H9 (cell line): ENCODE measurements around the gene EPC1. TPM values are rescaled to one million over a fixed set of nuclear protein-coding genes. Genes with fewer than 3 reads are reported as not detected.

Source experiments
- DNase-seq: peaks from one replicate; pipeline ENCODE4 v3.0.0-alpha.2; 2017
- H2AFZ ChIP-seq: one replicate; pipeline ENCODE4 v1.6.1; 2013; ENCODE audit warnings: mild to moderate bottlenecking, low read length, control low read depth, moderate library complexity
- H2AK5ac ChIP-seq: 2 replicates; pipeline ENCODE4 v1.6.1; 2013; ENCODE audit warnings: low read length, control low read depth, mixed read lengths; ENCODE audit not compliant: insufficient read length
- H2BK120ac ChIP-seq: one replicate; pipeline ENCODE4 v1.6.1; 2013; ENCODE audit warnings: low read depth, mild to moderate bottlenecking, low read length, control low read depth, inconsistent platforms; ENCODE audit not compliant: poor library complexity, severe bottlenecking
- H2BK12ac ChIP-seq: 2 replicates; pipeline ENCODE4 v1.6.1; 2013; ENCODE audit warnings: low read length, control low read depth, mixed read lengths, low read depth; ENCODE audit not compliant: insufficient read length
- H2BK15ac ChIP-seq: 2 replicates; pipeline ENCODE4 v1.6.1; 2013; ENCODE audit warnings: low read depth, low read length, control low read depth
- H2BK20ac ChIP-seq: one replicate; pipeline ENCODE4 v1.6.1; 2013; ENCODE audit warnings: low read depth, mild to moderate bottlenecking, low read length, control low read depth, inconsistent platforms; ENCODE audit not compliant: poor library complexity, severe bottlenecking
- H2BK5ac ChIP-seq: 2 replicates; pipeline ENCODE4 v1.6.1; 2013; ENCODE audit warnings: low read length, control low read depth, mixed read lengths; ENCODE audit not compliant: insufficient read length
- H3K14ac ChIP-seq: 2 replicates; pipeline ENCODE4 v1.6.1; 2013; ENCODE audit warnings: low read length, control low read depth; ENCODE audit not compliant: insufficient read depth
- H3K18ac ChIP-seq: 2 replicates; pipeline ENCODE4 v1.6.1; 2013; ENCODE audit warnings: low read depth, mild to moderate bottlenecking, mixed read lengths, low read length, control low read depth; ENCODE audit not compliant: insufficient read length
- H3K23ac ChIP-seq: 2 replicates; pipeline ENCODE4 v1.6.1; 2013; ENCODE audit warnings: low read length, control low read depth, mixed read lengths, low read depth; ENCODE audit not compliant: insufficient read length
- H3K23me2 ChIP-seq: 2 replicates; pipeline ENCODE4 v1.6.1; 2013; ENCODE audit warnings: low read depth, mild to moderate bottlenecking, mixed read lengths, low read length, control low read depth; ENCODE audit not compliant: insufficient read length, poor library complexity, severe bottlenecking
- H3K27ac ChIP-seq: 2 replicates; pipeline ENCODE4 v1.5.1; 2013; ENCODE audit warnings: low read length, control low read depth, mixed read lengths, low read depth; ENCODE audit not compliant: insufficient read length
- H3K27me3 ChIP-seq: 2 replicates; pipeline ENCODE4 v1.6.1; 2013; ENCODE audit warnings: low read length, control low read depth, inconsistent platforms; ENCODE audit not compliant: insufficient read depth
- H3K4ac ChIP-seq: 2 replicates; pipeline ENCODE4 v1.6.1; 2013; ENCODE audit warnings: low read depth, mild to moderate bottlenecking, control low read depth, inconsistent platforms, low read length, moderate library complexity
- H3K4me1 ChIP-seq: 2 replicates; pipeline ENCODE4 v1.6.1; 2013; ENCODE audit warnings: low read length, control low read depth, inconsistent platforms; ENCODE audit not compliant: insufficient read depth
- H3K4me2 ChIP-seq: 2 replicates; pipeline ENCODE4 v1.6.1; 2013; ENCODE audit warnings: low read length, control low read depth, mixed read lengths; ENCODE audit not compliant: insufficient read length, insufficient read depth
- H3K56ac ChIP-seq: 2 replicates; pipeline ENCODE4 v1.6.1; 2013; ENCODE audit warnings: low read depth, mild to moderate bottlenecking, mixed read lengths, low read length, control low read depth; ENCODE audit not compliant: insufficient read length
- H3K79me1 ChIP-seq: 2 replicates; pipeline ENCODE4 v1.6.1; 2013; ENCODE audit warnings: low read depth, mild to moderate bottlenecking, moderate library complexity, low read length, control low read depth, inconsistent platforms; ENCODE audit not compliant: insufficient read depth, poor library complexity, severe bottlenecking
- H3K79me2 ChIP-seq: 2 replicates; pipeline ENCODE4 v1.6.1; 2013; ENCODE audit warnings: low read length, control low read depth, inconsistent platforms; ENCODE audit not compliant: insufficient read depth
- H3K9ac ChIP-seq: 2 replicates; pipeline ENCODE4 v1.6.1; 2013; ENCODE audit warnings: low read length, control low read depth, mixed read lengths; ENCODE audit not compliant: insufficient read length; ENCODE audit errors: extremely low read depth
- H3K9me3 ChIP-seq: one replicate; pipeline ENCODE4 v1.6.1; 2013; ENCODE audit warnings: low read depth, low read length, inconsistent platforms; ENCODE audit not compliant: control insufficient read depth
- H3T11ph ChIP-seq: one replicate; pipeline ENCODE4 v1.6.1; 2013; ENCODE audit warnings: mild to moderate bottlenecking, low read length, control low read depth, inconsistent platforms
- H4K20me1 ChIP-seq: one replicate; pipeline ENCODE4 v1.6.1; 2013; ENCODE audit not compliant: control insufficient read depth, insufficient read length, insufficient read depth
- H4K5ac ChIP-seq: 2 replicates; pipeline ENCODE4 v1.6.1; 2013; ENCODE audit warnings: low read depth, mild to moderate bottlenecking, mixed read lengths, low read length, control low read depth; ENCODE audit not compliant: insufficient read length
- H4K8ac ChIP-seq: replicated peaks from 2 replicates; pipeline ENCODE4 v1.6.1; 2013; ENCODE audit warnings: low read length, control low read depth, mixed read lengths, low read depth; ENCODE audit not compliant: insufficient read length
- H4K91ac ChIP-seq: 2 replicates; pipeline ENCODE4 v1.6.1; 2013; ENCODE audit warnings: low read depth, mild to moderate bottlenecking, moderate library complexity, mixed read lengths, low read length, control low read depth; ENCODE audit not compliant: insufficient read length
- H3K27ac Mint-ChIP-seq, 3 experiments: 2 replicates in 2 of 3; 3 replicates in 1 of 3; pipeline ENCODE4 v1.8.0; 2020 to 2021; ENCODE audit warnings: mixed read lengths in 3 of 3, mild to moderate bottlenecking in 1 of 3, moderate library complexity in 1 of 3
- H3K27me3 Mint-ChIP-seq: 2 replicates; pipeline ENCODE4 v1.8.0; 2021; ENCODE audit warnings: low read depth, mild to moderate bottlenecking, moderate library complexity, mixed read lengths
- H3K36me3 Mint-ChIP-seq, 3 experiments: 2 replicates in 2 of 3; 3 replicates in 1 of 3; pipeline ENCODE4 v1.8.0; 2020 to 2021; ENCODE audit warnings: low read depth in 3 of 3, mixed read lengths in 3 of 3; ENCODE audit not compliant: insufficient read depth in 1 of 3
- H3K4me1 Mint-ChIP-seq, 2 experiments: 2 replicates each; pipeline ENCODE4 v1.8.0; 2020; ENCODE audit warnings: mixed read lengths in 2 of 2
- H3K4me3 Mint-ChIP-seq, 2 experiments: 2 replicates in 1 of 2; 3 replicates in 1 of 2; pipeline ENCODE4 v1.8.0; 2020 to 2021; ENCODE audit warnings: mild to moderate bottlenecking in 2 of 2, mixed read lengths in 2 of 2, moderate library complexity in 1 of 2
- H3K9me3 Mint-ChIP-seq, 2 experiments: 2 replicates in 1 of 2; 3 replicates in 1 of 2; pipeline ENCODE4 v1.8.0; 2020; ENCODE audit warnings: mild to moderate bottlenecking in 2 of 2, mixed read lengths in 2 of 2, moderate library complexity in 1 of 2
- WGBS: extraction: QIAGEN DNeasy Blood & Tissue Kit; methylation state at CpG from one replicate; pipeline ENCODE4 v1.1.7; 2013; ENCODE audit warnings: missing lambda C conversion rate, low lambda C conversion rate, mixed read lengths; ENCODE audit not compliant: insufficient read length; ENCODE audit errors: extremely low coverage; 5-methylcytosine and 5-hydroxymethylcytosine counted together
- total RNA-seq: library from RNA; stranded (reverse); gene quantifications from 2 replicates; pipeline ENCODE4 v1.2.1, GENCODE V29; 2021
- TF ChIP-seq, protein P1 (sequence below): fragments of 200-600 bp; sonication (generic); conservative IDR thresholded peaks from 3 replicates; pipeline ENCODE4 v1.8.0; 2021; ENCODE audit warnings: antibody characterized with exemption, mild to moderate bottlenecking

The EPC1 gene
- total RNA-seq, 1 experiment from 2014 or later, result 32.5 TPM

DNA sequence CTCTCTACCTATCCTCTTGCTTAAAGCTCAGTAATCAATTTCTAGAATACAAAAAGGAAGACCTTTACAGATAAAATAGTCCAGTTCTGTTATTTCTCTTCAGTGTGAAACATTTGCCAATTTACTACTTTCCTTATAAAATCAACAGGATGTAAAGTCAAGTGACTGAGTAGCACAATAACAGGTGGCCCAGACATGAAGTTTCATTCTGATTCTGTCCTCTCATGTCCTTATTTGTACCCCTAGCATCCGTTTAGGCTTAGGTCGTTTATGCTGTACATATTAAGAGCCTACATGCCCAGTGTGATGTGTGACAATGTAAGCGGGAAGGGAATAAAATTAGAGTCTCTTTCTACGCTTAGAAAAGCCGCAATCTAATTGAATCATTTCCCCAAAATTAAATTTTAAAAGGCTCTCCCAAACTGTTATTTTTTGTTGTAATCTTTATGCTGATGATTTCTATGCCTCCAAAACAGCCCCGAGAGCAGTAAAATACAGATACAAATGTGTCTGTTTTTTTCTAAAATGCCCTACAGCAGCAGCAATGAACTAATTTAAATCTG is 29.1 kb downstream of the EPC1 start:
- no peak overlapping the region for H2BK20ac ChIP-seq
- no peak overlapping the region for H2BK5ac ChIP-seq
- H3K14ac ChIP-seq, result no peak overlapping the region
- no peak overlapping the region for H3K56ac ChIP-seq
- no peaks in the 10 kb centered on the region for H3K27me3 ChIP-seq
- no peak overlapping the region for H3K27ac ChIP-seq
- no peak overlapping the region for H2BK15ac ChIP-seq
- peaks cover 31% of the 10 kb centered on the region for H3K79me2 ChIP-seq
- H3K4ac ChIP-seq, result no peak overlapping the region
- no peak overlapping the region for H4K8ac ChIP-seq
- Mint-ChIP-seq H3K27ac (no peak overlapping the region), H3K9me3 (no peaks in the 10 kb centered on the region), H3K27me3 (no peaks in the 10 kb centered on the region), H3K4me1 (peaks cover 21 to 28% of the 10 kb centered on the region in 2 experiments), H3K36me3 (peaks cover 0 to 13% (median 6%) of the 10 kb centered on the region in 3 experiments; a peak in 5 of 7 replicates), H3K4me3 (no peak overlapping the region)
- H3K23ac ChIP-seq, result no peak overlapping the region
- no CpG with 5 or more reads among the region's 6 CpGs for WGBS
- H3T11ph ChIP-seq, result no peak overlapping the region
- H3K9ac ChIP-seq, result no peak overlapping the region
- H4K20me1 ChIP-seq, result no peaks in the 10 kb centered on the region
- H3K23me2 ChIP-seq, result no peaks in the 10 kb centered on the region
- H4K5ac ChIP-seq, result no peak overlapping the region
- H2BK120ac ChIP-seq, result no peak overlapping the region
- no peaks in the 10 kb centered on the region for H3K79me1 ChIP-seq
- H2AK5ac ChIP-seq, result no peak overlapping the region
- H3K4me1 ChIP-seq, result 0 out of 2 replicates have a peak, but pooled peaks cover 2% of the 10 kb centered on the region
- DNase-seq, result no peak
- H3K9me3 ChIP-seq, result no peaks in the 10 kb centered on the region
- no peak overlapping the region for H4K91ac ChIP-seq
- TF ChIP-seq, protein P1, sequence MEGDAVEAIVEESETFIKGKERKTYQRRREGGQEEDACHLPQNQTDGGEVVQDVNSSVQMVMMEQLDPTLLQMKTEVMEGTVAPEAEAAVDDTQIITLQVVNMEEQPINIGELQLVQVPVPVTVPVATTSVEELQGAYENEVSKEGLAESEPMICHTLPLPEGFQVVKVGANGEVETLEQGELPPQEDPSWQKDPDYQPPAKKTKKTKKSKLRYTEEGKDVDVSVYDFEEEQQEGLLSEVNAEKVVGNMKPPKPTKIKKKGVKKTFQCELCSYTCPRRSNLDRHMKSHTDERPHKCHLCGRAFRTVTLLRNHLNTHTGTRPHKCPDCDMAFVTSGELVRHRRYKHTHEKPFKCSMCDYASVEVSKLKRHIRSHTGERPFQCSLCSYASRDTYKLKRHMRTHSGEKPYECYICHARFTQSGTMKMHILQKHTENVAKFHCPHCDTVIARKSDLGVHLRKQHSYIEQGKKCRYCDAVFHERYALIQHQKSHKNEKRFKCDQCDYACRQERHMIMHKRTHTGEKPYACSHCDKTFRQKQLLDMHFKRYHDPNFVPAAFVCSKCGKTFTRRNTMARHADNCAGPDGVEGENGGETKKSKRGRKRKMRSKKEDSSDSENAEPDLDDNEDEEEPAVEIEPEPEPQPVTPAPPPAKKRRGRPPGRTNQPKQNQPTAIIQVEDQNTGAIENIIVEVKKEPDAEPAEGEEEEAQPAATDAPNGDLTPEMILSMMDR, result no peak
- H2BK12ac ChIP-seq, result no peak overlapping the region
- no peak overlapping the region for H3K18ac ChIP-seq
- no peak overlapping the region for H2AFZ ChIP-seq
- no peak overlapping the region for H3K4me2 ChIP-seq
